Activated T-cell treated with anti-CD3 and anti-CD28 coated beads, Interleukin-2, amount 50 U/mL, for 72 hours (primary cell): ENCODE measurements around the gene SLC29A4. TPM values are rescaled to one million over a fixed set of nuclear protein-coding genes. Genes with fewer than 3 reads are reported as not detected.
A peak's percentile ranks its signal among the peaks of the same experiment; 100 is the strongest.
"Not testable (repeated sequence)": the region's sequence is repeated elsewhere in the genome, so short reads cannot be mapped to it uniquely, and the experiment has no call there.

ENCODE experiments used
- ATAC-seq, 2 donors: fragments of 150-1000 bp; cut with Tn5 transposase; replicated peaks in 1 of 2; 2 replicates each; pipeline ENCODE4 v1.10.0; 2021; ENCODE audit warnings: moderate library complexity in 2 of 2, mild to moderate bottlenecking in 1 of 2
- DNase-seq, 2 donors: peaks; one replicate each; pipeline ENCODE4 v3.0.0; 2021 to 2022; ENCODE audit warnings: mixed read lengths in 1 of 2
- H3K27ac Mint-ChIP-seq: one replicate; pipeline ENCODE4 v1.8.0; 2022; ENCODE audit warnings: mild to moderate bottlenecking, moderate library complexity, mixed read lengths
- H3K27me3 Mint-ChIP-seq: one replicate; pipeline ENCODE4 v1.8.0; 2022; ENCODE audit warnings: low read depth, mixed read lengths
- H3K36me3 Mint-ChIP-seq, 2 donors: one replicate each; pipeline ENCODE4 v1.8.0; 2022; ENCODE audit warnings: mixed read lengths in 2 of 2, mild to moderate bottlenecking in 1 of 2; ENCODE audit not compliant: insufficient read depth in 2 of 2
- H3K4me1 Mint-ChIP-seq: one replicate; pipeline ENCODE4 v1.8.0; 2022; ENCODE audit warnings: low read depth, mixed read lengths
- H3K4me3 Mint-ChIP-seq, 2 donors: one replicate each; pipeline ENCODE4 v1.8.0; 2022; ENCODE audit warnings: mild to moderate bottlenecking in 2 of 2, mixed read lengths in 2 of 2, moderate library complexity in 2 of 2
- H3K9me3 Mint-ChIP-seq, 2 donors: one replicate each; pipeline ENCODE4 v1.8.0; 2022; ENCODE audit warnings: mixed read lengths in 2 of 2
- total RNA-seq, 2 donors: library from RNA; stranded (reverse); gene quantifications; one replicate each; pipeline ENCODE4 v1.2.3, GENCODE V29; 2022

SLC29A4 gene
- 1 to 10 TPM in 1 of 2 donors, under 1 TPM in 1; 0.48 to 1.3 TPM for total RNA-seq

GRCh38 chr7:5282543-5283316 lies at the start of gene SLC29A4:
SLC29A4 (plus strand) TSS chr7:5282943; CDS start chr7:5287817, 4,874 bp downstream.
- H3K27me3 Mint-ChIP-seq: peaks cover 13% of the 10 kb centered on the region
- ATAC-seq: peak; percentile 79 to 83
- no peak within 1 kb of the TSS for H3K4me3 Mint-ChIP-seq
- H3K9me3 Mint-ChIP-seq: no peaks in the 10 kb centered on the region
- H3K4me1 Mint-ChIP-seq: no peaks in the 10 kb centered on the region
- H3K36me3 Mint-ChIP-seq: no peaks in the 10 kb centered on the region
- no peak within 1 kb of the TSS for H3K27ac Mint-ChIP-seq
- DNase-seq: peak; percentile 28 to 39

GRCh38 chr7:5234852-5235831 lies 47.6 kb upstream of the SLC29A4 start:
- peak overlapping the region in 1 of 2 donors; percentile 22 for H3K4me3 Mint-ChIP-seq
- no peak for ATAC-seq
- no peak overlapping the region for H3K27ac Mint-ChIP-seq
- no peak for DNase-seq
- H3K4me1 Mint-ChIP-seq: peaks cover 56% of the 10 kb centered on the region
- H3K9me3 Mint-ChIP-seq: no peaks in the 10 kb centered on the region
- H3K27me3 Mint-ChIP-seq: peaks cover 1% of the 10 kb centered on the region
- peaks cover 6 to 17% of the 10 kb centered on the region in 2 donors for H3K36me3 Mint-ChIP-seq

GRCh38 chr7:5237286-5237685 lies 45.5 kb upstream of the SLC29A4 start:
- ATAC-seq (no peak), DNase-seq (no peak)
- H3K27me3 Mint-ChIP-seq: peaks cover 13% of the 10 kb centered on the region
- no peak overlapping the region for H3K27ac Mint-ChIP-seq
- peaks cover 0 to under 1% of the 10 kb centered on the region in 2 donors for H3K36me3 Mint-ChIP-seq
- H3K9me3 Mint-ChIP-seq: no peaks in the 10 kb centered on the region
- peaks cover 44% of the 10 kb centered on the region for H3K4me1 Mint-ChIP-seq
- H3K4me3 Mint-ChIP-seq: no peak overlapping the region

- DNase-seq: no peak
- ATAC-seq: no peak
- H3K4me1 Mint-ChIP-seq: peaks cover 32% of the 10 kb centered on the region
- no peak overlapping the region for H3K27ac Mint-ChIP-seq
- peaks cover 13% of the 10 kb centered on the region for H3K27me3 Mint-ChIP-seq
- no peaks in the 10 kb centered on the region for H3K36me3 Mint-ChIP-seq
- H3K4me3 Mint-ChIP-seq: no peak overlapping the region
- no peaks in the 10 kb centered on the region for H3K9me3 Mint-ChIP-seq
These were observed 44.2 kb upstream of the SLC29A4 start for GRCh38 chr7:5238500-5238899.

GRCh38 chr7:5243261-5243660 lies 39.5 kb upstream of the SLC29A4 start:
- ATAC-seq: no peak
- H3K9me3 Mint-ChIP-seq: no peaks in the 10 kb centered on the region
- H3K4me1 Mint-ChIP-seq: peaks cover 13% of the 10 kb centered on the region
- no peak overlapping the region for H3K27ac Mint-ChIP-seq
- peaks cover 13% of the 10 kb centered on the region for H3K27me3 Mint-ChIP-seq
- no peak for DNase-seq
- H3K36me3 Mint-ChIP-seq: no peaks in the 10 kb centered on the region
- no peak overlapping the region for H3K4me3 Mint-ChIP-seq

GRCh38 chr7:5248201-5248885 lies 34.4 kb upstream of the SLC29A4 start:
- no peaks in the 10 kb centered on the region for H3K9me3 Mint-ChIP-seq
- no peak overlapping the region for H3K27ac Mint-ChIP-seq
- H3K4me1 Mint-ChIP-seq: no peaks in the 10 kb centered on the region
- no peaks in the 10 kb centered on the region for H3K36me3 Mint-ChIP-seq
- H3K4me3 Mint-ChIP-seq: no peak overlapping the region
- H3K27me3 Mint-ChIP-seq: no peaks in the 10 kb centered on the region
- DNase-seq (no peak), ATAC-seq (no peak)

- not testable (repeated sequence) for H3K27me3 Mint-ChIP-seq, H3K4me1 Mint-ChIP-seq, DNase-seq, H3K9me3 Mint-ChIP-seq, ATAC-seq, H3K36me3 Mint-ChIP-seq, H3K4me3 Mint-ChIP-seq, H3K27ac Mint-ChIP-seq
These were observed 32.0 kb upstream of the SLC29A4 start for GRCh38 chr7:5250787-5251186.

- not testable (repeated sequence) for H3K36me3 Mint-ChIP-seq, H3K27me3 Mint-ChIP-seq, DNase-seq, ATAC-seq, H3K4me3 Mint-ChIP-seq, H3K4me1 Mint-ChIP-seq, H3K27ac Mint-ChIP-seq, H3K9me3 Mint-ChIP-seq
These were observed 29.2 kb upstream of the SLC29A4 start for GRCh38 chr7:5253529-5253928.

- H3K27me3 Mint-ChIP-seq, H3K4me1 Mint-ChIP-seq, H3K27ac Mint-ChIP-seq, H3K36me3 Mint-ChIP-seq, DNase-seq, ATAC-seq, H3K4me3 Mint-ChIP-seq, H3K9me3 Mint-ChIP-seq: not testable (repeated sequence)
These were observed 28.4 kb upstream of the SLC29A4 start for GRCh38 chr7:5254371-5254770.

GRCh38 chr7:5255832-5256231 lies 26.9 kb upstream of the SLC29A4 start:
- DNase-seq: no peak

GRCh38 chr7:5260530-5261068 lies 22.1 kb upstream of the SLC29A4 start:
- DNase-seq, ATAC-seq, H3K36me3 Mint-ChIP-seq, H3K4me1 Mint-ChIP-seq, H3K27ac Mint-ChIP-seq, H3K4me3 Mint-ChIP-seq, H3K9me3 Mint-ChIP-seq, H3K27me3 Mint-ChIP-seq: not testable (repeated sequence)

More at GRCh38 chr7:5255832-5256231, 26.9 kb upstream of the SLC29A4 start:
- no peak overlapping the region for H3K4me3 Mint-ChIP-seq
- H3K36me3 Mint-ChIP-seq: no peaks in the 10 kb centered on the region
- H3K9me3 Mint-ChIP-seq: no peaks in the 10 kb centered on the region
- H3K27ac Mint-ChIP-seq: no peak overlapping the region
- H3K4me1 Mint-ChIP-seq: no peaks in the 10 kb centered on the region
- ATAC-seq: no peak
- no peaks in the 10 kb centered on the region for H3K27me3 Mint-ChIP-seq

- ATAC-seq, H3K27me3 Mint-ChIP-seq, H3K9me3 Mint-ChIP-seq, H3K27ac Mint-ChIP-seq, H3K4me3 Mint-ChIP-seq, H3K4me1 Mint-ChIP-seq, DNase-seq, H3K36me3 Mint-ChIP-seq: not testable (repeated sequence)
These were observed 19.7 kb upstream of the SLC29A4 start for GRCh38 chr7:5263066-5263465.
